Amygdala (tissue), 56 donors: Measurements from ENCODE around the gene OTULINL.

Experiments
- DNase-seq, 56 donors: peaks; one replicate each; lab custom pipeline; 2025; lab: John Stamatoyannopoulos, UW

Gene OTULINL

DNA sequence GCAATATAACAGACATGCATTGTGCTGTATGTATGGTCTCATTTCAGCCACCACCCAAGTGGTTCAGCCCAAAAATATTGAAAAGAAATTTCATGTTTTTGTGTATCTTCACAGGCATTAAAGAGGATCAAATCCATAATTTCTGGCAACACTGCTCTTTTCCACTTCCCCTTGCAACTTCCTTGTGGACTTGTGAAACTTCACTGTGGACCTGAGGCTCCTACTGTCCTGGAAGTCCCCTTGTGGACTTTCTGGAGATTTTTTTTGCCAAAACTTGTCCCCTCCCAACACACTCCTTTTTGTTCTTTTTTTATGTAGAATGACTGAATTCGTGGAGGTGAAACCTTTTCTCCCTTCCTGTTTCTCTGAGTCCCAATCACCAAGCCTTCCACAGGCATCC is 14.3 kb downstream of the OTULINL start:
- no peak for DNase-seq

DNA sequence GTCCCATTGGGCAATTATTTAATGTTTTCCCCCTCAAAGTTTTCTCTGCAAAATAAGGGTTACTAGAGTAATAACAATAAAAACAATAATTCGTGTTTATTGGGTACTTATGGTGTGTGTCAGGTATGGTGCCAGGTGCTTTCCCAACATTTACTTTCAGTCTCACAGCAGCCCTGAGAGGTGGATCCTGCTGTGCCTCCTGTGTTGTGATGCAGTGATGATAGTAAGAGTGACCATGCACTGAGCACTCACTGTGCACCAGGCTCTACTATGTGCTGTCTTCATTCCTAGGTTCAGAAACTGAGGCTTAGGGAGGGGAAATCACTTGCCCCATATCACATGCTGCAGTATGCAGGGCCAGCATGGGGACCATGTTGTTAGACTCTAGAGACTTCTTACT is 15.5 kb downstream of the OTULINL start:
- no peak for DNase-seq

DNA sequence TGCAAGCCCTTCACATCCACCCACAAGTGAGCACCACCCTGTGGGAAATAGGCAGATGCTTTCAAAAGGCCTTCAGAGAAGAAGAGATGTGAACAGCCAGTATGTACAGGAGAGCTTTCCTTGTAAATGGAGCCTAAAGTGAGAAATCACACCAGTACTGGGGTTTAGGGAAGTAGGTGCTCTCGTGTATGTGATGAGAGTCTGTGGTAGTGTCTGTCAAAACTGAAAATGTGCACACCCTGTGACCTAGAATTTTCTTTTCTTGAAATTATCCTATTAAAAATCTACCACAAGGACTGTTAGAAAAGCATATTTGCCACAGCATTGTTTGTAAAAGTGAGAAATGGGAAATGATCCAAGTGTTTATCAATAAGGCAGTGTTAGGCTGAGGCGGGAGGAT is 16.6 kb downstream of the OTULINL start:
- no peak for DNase-seq

DNA sequence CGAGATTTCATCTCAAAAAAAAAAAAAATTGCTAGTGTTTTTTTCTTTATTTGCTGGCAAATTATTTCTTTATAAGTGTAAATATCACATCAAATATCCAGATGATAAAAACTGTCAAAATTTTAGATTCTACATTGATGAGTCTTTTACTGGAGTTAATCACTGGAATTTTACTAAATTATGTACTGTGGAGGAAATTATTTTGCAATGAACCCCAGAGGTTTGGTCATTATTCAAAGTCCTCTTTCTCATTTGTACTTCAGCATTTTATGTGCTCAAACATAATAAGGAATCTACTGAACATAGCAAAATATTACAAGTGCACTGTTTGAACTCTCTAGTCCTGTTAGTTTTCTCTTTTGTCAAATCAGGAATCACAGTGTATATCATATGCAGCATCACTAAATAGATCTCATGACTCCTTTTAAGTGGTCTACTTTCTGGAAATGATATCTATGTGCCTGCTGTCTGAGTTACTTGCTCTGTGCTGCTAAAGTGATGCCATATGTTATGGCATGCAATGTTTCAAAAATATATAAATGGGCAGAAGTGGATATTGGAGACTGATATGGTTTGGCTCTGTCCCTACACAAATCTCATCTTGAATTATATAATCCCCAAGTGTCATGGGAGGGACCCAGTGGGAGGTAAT is 18.0 kb downstream of the OTULINL start:
- no peak for DNase-seq

DNA sequence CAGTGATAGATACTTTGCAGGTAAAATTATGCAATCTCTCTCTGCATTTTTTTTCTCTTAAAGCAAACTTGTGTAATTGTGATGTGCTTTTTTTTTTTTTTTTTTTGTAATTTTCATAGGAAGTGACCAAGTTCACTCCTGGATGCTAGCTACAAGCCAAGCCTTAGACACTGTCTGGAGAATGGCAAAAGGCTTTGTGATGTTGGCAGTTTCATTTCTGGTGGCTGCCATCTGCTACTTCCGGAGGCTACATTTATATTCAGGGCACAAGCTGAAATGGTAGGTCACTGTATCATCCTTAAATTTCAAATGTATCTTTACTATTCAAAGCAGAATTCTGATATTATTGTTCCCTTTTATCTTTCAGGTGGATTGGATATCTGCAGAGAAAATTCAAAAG is 19.3 kb downstream of the OTULINL start:
- no peak for DNase-seq

DNA sequence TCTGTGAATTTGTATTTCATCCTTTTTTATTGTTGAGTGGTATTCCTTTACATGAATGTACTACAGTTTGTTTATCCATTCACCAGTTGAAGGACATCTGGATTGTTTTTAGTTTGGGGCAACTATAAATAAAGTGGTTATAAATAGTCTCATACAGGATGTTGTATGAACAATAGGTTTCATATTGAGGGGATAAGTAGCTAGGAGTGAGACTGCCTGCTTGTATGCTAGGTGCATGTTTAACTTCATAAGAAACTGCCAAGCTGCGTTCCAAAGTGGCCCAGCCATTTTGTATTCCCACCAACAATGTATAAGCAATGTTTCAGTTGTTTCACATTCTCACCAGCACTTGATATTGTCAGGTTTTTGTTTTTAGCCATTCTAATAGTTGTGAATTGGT is 21.5 kb downstream of the OTULINL start:
- no peak for DNase-seq

DNA sequence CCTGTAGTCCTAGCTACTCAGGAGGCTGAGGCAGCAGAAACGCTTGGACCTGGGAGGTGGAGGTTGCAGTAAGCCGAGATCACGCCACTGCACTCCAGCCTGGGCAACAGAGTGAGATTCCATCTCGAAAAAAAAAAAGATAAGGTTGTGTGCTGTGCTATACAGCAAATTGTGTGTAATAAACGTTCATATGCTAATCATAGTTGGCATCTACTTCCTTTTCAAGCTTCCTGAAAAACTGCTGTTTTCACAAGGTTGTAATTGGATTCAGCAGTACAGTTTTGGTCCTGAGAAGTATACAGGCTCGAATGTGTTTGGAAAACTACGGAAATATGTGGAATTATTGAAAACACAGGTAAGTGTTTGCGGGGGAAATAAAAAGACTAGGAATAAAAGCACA is 25.5 kb downstream of the OTULINL start:
- DNase-seq = no peak

DNA sequence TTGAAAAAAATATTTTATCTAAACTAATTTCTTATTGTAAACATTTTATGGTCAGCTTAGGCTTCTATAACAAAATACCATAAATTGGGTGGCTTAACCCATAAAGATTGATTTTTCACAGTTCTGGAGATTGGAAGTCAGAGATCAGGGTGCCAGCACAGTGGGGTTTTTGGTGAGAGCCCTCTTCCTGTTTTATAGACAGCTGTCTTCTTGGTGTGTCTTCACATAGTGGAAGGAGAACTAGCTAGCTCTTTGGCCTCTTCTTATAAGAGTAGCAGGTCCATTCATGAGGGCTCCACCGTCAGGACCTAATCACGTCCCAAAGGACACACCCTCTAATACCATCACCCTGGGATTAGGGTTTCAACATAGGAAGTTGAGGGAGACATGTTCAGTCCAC is 26.6 kb downstream of the OTULINL start:
- no peak for DNase-seq

DNA sequence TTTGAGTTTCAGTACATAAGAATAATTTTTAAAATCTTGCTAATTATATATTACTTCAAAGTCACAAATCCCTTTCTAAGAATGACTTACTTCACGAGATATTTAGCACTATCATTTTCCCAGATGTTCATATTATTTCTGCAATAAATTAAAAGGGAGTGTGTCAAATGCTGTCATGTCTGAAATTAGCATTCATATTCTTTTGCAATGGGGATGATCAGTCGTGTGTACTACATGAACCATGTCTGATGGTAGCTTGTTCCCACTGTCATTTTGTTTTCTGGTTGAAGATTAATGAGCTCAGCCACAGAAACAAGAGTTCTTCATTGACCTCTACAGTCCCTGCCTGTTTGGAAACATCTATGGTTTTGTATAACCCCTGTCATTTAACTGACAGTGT is 30.1 kb downstream of the OTULINL start:
- DNase-seq = no peak

DNA sequence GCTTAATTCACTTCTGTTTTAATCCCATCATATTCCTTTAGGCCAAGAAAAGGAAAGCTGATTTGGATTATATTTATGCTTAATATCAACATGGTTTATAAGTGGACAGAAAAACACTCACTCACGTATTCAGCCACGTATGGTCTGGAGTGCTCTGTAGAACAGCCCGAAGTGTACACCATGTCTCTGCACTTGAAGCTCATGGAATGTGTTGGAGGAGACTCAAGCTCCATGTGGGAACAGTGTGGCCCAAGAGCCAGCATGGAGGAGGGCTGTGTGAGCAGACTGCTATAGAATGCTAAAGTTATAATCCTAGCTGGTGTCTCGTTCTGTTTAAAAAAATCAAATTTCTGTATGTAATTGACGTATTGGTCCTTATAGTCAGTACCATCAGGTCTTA is 32.9 kb downstream of the OTULINL start:
- DNase-seq = no peak

DNA sequence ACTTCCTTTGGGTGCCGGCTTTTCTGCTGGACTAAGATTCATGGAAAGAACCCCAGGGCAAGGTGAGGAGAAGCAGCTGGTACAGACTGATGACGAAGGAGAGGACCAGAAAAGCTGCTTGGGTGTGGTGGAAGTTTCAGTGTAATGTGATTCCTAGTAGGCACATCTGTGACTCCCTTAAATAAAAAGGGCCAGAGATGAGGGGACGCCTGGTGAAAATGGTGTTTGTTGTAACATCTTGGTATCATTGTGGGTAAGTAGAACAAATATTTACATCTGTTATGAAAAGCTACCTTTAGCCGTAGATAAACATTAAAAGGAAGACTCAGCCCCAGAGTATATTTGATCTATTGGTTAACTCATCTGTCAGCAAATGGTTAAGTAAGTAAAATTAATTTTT is 33.8 kb downstream of the OTULINL start:
- DNase-seq = no peak

DNA sequence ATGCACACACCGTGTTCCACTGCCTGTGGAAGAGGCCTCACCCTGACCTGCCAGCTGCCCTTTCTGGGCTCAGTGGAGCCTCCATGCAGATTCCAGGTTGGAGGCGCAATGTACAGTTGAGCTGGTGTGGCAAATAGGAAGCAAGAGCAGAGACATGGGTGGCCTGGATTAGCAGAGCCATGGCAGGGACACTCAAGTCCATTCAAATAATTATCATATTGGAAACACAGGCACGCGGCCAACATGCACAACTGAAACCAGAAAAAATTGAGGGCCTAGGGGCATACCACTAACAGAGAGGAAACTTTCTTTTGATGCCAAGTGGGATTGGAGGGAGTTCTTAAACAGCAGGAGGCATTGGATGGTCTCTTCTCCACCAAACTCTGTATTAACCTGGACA is 35.8 kb downstream of the OTULINL start:
- DNase-seq = no peak

DNA sequence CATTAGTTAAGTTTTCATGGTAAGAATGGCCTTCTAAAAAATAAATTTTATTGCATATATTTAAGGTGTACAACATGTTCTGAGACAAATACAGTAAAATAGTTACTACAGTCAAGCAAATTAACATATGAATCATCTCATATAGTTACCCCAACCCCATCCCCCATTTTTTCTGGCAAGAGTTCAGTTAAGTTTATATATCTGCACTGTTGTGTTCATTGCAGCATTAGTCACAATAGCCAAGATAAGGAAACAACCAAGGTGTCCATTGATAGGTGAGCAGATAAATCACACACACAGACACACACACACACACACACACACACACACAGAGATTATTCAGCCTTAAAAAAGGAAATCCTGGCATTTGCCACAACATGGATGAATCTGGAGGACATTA is 45.7 kb downstream of the OTULINL start:
- no peak for DNase-seq

DNA sequence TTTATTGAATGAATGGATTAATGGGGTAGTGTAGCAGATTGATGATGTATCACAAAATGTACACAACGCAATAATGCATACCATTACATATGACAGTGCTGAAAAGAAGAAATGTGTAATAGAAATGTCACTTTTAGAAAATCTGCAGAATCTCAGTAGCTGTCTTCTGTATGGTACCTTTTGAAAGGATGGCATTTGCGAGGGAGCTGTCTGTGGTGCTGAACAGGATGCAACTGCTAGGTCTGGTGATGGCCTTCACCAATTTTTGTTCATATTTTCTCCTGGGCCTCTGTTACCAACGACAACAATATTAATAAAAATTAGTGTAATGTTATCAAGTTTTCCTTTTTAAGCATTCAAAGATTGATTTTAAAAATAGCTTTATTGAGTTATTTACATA is 46.8 kb downstream of the OTULINL start:
- DNase-seq = no peak

DNA sequence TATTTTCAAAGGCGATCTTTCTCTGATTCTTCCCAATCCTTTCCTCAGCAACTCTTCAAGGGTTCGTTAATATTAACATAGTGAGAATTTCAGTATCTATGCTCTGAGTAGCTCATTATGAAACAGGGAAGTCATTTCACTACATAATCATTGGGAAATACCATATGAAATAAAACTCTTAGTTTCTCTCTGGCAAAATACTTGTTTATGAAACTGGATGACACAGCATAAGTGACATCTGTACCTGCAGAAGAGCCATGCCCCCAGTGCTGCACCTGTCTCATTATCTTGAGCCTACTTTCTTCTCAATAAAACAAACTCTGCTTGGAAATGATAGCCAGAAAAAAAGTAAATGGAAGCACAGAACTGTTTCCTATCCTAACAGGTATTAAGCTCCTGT is 49.1 kb downstream of the OTULINL start:
- no peak for DNase-seq

DNA sequence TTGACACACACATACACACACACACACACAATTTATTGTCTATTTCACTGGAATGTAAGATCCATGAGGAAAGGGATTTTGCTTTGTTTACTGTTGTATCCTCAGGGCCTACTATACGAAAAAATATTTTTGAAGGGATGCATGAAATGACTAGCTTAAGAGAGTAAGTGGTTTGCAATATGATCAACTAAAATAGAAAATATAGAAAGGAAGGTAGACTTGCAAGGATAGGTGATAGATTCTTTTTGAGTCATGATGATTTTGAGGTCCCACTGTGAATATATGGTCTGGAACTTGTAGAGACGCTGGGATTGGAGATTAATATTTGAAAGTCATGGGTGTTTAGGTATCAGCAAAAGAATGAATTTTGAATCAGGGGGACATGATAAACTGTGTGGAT is 54.1 kb downstream of the OTULINL start:
- DNase-seq = no peak

DNA sequence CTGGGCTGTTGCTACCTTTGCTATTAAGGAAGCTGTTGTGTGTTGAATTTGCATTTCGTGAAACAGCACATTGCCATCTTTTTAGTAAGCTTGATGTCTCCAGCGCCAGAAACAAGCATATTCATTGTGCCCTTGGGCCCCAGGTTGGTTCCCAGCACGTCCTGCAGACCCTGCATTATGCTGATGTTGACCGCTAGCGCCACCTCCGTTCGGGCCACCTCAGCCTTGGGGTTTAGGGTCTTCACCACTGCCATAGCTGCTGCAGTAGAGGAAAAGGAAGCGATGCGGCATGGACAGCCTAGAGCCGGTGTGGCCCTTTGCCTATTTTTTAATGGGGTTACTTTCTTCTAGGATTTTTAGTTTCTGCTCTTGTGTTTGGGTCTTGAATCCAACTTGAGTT is 59.2 kb downstream of the OTULINL start:
- DNase-seq = no peak

DNA sequence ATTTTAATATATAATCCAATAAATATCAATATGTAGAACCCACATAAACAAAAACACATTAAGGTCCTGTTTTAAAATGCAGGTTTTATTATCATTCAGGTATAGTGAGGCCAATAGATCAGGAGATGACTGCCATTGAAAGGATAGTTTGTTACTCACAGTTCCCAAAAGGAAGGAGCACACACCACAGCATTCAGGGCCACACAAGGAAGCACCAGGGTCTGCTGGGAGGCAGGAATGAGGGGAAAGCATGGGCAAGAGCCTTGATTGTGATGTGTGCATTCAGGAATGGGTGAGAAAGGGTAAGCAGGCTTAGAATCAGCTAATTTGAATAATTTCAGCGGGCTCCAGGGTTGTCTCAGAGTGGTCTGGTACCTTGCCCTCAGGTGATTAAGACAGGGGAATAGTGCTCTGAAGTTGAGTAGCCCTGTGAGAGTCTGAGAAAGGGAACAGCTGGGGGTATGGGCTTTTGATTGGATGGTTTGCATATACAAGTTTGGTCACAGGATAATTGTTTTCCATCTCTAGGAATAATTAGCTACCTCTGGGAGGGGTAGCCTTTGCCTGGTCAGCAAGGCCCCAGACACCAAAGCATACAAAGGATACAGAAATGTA is 63.1 kb downstream of the OTULINL start:
- no peak for DNase-seq

DNA sequence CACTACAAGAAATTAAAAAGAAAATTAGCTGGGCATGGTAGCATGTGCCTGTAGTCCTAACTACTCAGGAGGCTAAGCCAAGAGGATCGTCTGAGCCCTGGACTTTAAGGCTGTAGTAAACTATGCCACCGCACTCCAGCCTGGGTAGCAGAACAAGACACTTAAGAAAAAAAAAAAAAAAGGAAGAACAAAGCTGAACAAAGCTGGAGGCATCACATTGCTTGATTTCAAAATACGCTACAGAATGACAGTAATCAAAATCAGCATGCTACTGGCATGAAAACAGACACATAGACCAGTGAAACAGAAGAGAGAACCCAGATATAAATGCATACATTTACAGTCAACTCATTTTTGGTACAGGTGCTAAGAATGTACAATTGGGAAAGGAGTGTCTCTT is 68.5 kb downstream of the OTULINL start:
- no peak for DNase-seq

DNA sequence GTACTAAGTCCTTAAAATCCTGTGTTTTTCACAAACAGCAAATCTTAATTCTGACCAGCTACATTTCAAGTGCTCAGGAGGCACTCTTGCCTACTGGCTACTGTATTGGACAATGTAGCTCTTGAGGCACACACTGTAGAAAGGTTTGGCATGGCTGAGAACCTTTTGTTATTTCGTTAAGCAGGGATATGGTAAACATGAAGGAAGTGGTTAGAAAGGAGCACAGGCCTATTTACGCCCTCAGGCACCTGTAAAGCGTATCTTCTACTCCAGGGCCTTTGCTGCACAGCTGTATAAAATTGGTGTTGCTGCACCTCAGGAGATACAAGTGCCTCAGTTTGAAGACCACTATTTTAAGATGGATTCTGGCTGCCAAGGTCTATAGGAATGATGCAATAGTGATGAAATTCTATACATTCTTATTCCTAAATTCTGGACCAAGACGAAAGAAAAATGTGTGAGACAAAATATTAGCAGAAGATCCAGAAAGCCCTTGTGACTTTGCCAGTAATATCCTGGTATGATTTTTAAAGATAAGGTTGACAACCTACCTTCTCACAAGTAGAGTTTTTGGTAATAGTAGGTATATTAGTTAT is 73.7 kb downstream of the OTULINL start:
- DNase-seq = no peak

DNA sequence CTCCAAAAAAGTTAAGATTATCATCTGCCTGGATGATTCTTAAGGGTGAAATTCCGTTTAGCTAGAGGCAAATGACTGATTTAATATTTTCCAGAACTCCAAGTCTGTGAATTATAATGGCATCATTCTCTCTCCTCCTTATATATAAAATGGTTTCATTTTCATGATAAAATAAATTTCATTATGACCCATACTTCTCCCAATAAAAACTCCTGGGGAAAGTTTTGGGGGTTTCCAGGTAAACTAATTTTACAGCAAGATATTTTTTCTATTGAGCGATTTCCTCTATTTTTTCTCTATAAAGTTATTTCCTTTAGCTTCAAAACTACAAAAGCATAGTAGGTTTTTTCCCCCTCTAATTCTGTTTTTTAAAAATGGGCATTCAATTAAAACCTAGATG is 75.3 kb downstream of the OTULINL start:
- no peak for DNase-seq

DNA sequence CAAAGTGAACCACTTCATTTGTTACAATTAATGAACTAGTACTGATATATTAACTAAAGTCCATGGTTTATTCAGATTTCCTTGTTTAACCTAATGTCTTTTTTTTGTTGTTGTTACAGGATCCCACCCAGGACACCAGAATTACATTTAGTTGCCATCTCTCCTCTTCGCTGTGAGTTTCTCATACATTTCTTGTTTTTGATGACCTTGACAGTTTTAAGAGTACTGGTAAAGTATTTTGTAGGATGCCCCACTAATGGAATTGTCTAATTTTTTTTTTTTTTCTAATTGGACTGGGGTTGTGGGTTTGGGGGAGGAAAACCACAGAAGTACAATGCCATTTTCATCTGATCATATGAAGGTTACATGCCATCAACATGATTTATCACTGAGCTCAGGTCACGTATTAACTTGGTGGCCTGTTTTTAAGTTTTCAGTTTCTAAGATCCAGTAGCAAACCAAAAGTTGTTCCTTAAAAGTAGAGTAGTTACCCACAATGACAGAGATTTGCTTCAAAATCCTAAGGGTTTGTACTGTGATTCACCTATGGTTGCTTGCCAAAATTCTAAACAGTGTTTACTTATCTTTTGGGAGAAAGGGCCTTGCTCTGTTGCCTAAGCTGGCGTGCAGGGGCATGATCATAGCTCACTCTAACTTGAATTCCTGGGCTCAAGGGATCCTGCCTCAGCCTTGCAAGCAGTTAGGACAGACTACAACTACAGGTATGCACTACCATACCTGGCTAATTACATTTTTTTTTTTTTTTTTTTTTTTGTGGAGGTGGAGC is 78.4 kb downstream of the OTULINL start:
- no peak for DNase-seq
